GM13976 (cell line): ENCODE results near the gene EMC9.
A peak's percentile ranks its signal among the peaks of the same experiment; 100 is the strongest.

ENCODE experiments used
- DNase-seq: peaks from one replicate; pipeline ENCODE4 v3.0.0; 2012; ENCODE audit warnings: low spot score
- in situ Hi-C: fragments of 300-500 bp; cut with MboI; formaldehyde crosslinking; loops from one replicate; pipeline ENCODE4 v1.12.0; 2022; ENCODE audit warnings: low sequenced_read_pairs, mixed read lengths, inconsistent platforms; ENCODE audit not compliant: unreplicated experiment
- TF ChIP-seq, protein P1 (sequence below): IDR thresholded peaks from 2 replicates; pipeline ENCODE4 v1.5.1; 2012; ENCODE audit warnings: borderline replicate concordance, mild to moderate bottlenecking; ENCODE audit not compliant: insufficient read depth; ENCODE audit errors: extremely low read depth, missing control alignments, control extremely low read depth

Gene EMC9

DNA sequence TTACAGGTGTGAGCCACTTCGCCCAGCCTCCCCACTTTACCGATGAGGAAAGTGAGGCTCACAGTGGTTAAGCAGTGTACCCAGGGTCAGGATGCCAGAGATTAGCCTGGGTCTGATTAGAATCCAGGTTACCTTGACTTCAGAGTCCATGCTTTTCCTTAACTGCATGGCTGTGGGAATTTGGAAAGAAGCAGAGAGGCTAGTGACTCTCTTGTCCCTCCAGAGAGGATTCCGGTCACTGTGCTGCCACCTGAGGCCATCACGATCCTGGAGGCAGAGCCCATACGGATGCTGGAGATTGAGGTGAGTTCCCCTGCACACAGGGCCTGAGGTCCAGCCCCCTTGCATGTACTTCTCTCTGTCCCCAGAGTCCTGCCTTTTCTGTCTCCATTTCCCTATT is 35.2 kb upstream of the EMC9 start:
- TF ChIP-seq, protein P1, sequence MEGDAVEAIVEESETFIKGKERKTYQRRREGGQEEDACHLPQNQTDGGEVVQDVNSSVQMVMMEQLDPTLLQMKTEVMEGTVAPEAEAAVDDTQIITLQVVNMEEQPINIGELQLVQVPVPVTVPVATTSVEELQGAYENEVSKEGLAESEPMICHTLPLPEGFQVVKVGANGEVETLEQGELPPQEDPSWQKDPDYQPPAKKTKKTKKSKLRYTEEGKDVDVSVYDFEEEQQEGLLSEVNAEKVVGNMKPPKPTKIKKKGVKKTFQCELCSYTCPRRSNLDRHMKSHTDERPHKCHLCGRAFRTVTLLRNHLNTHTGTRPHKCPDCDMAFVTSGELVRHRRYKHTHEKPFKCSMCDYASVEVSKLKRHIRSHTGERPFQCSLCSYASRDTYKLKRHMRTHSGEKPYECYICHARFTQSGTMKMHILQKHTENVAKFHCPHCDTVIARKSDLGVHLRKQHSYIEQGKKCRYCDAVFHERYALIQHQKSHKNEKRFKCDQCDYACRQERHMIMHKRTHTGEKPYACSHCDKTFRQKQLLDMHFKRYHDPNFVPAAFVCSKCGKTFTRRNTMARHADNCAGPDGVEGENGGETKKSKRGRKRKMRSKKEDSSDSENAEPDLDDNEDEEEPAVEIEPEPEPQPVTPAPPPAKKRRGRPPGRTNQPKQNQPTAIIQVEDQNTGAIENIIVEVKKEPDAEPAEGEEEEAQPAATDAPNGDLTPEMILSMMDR, result no peak
- in situ Hi-C loops, result no loop called here
- DNase-seq, result no peak

DNA sequence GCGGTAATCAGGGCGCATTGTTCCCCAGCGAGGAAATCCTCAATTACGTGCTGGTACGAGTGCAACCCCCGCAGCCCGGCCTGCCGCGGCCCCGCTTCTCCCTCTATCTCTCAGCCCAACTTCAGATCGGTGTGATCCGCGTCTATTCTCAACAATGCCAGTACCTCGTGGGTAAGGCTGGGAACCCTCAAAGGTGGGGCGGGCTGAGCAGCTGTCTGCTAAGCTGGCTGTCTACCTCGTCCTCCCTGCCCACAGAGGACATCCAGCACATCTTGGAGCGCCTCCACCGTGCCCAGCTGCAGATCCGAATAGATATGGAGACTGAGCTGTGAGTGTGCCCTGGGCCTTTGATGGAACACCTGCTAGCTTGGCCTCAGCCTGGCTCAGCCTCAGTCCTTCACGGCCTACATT is 31.5 kb upstream of the EMC9 start:
- DNase-seq, result no peak
- in situ Hi-C loops, result no loop called here
- TF ChIP-seq, protein P1, result no peak

DNA sequence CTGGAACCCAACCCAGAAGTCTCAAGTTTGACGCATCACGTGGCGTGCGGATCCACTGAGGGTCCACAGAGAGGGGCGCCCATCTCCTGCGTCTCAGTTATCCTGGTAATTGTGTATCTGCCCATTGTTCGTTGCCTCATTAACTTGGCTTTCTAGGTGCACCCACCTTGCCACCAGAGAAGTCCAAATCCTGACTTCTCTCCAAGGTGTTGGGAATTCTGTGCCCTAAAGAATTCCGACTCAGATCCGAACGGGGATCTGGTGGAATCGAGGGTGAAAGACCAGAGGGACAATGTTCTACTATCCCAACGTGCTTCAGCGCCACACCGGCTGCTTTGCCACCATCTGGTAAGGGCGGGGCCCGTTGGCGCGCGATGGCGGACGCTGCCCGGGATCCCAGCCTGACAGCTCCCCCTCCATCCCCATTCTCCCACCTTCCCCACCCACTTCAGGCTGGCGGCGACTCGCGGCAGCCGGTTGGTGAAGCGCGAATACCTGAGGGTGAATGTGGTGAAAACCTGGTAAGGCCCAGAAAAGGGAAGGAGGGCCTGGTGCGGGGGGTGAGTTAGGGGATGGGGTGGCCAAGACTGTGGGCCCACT is 31.0 kb upstream of the EMC9 start:
- DNase-seq, result no peak

DNA sequence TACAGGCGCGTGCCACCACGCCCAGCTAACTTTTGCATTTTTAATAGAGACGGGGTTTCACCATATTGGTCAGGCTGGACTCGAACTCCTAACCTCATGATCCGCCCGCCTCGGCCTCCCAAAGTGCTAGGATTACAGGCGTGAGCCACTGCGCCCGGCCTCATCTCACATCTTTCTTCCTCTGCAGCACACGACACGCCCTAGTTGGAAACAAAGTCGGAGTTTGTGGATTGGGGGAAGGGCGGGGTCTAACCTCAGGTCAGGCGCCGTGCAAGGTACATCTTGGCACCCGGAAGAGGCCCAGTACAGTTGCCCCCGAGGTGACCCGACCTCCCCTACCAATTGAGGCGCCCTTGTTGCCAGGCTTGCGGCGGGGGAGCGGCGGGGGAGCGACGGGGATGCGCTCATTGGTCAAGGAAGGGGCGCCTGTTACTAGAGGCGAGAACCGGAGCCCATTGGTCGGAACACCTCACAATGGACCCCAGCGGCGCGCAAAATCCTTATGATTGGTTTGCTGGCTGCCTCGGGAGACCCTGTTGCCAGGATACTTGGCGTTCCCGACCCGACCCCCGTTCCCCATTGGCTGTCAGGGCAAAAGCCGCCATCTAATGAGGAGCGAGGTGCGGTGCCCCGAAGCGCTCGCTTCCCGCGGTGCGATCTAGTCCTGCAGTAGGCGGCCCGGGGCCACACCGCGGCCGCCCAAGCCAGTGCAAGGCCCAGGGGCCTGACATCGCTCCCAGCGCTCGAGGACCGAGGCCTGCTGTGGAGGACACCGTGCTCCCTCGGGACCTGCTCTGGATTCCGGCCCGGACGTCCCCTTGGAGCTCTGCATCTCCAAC is 30.2 kb upstream of the EMC9 start, which contains the start of gene REC8:
Gene REC8, plus strand, starts transcription at position 659 of the 839 bp plus-strand sequence. CDS start 473 bp downstream, outside the sequence.
- in situ Hi-C loops, result no loop called here
- TF ChIP-seq, protein P1, result no peak
- peak; percentile 96 for DNase-seq

More for the DNA sequence above, 31.0 kb upstream of the EMC9 start:
- TF ChIP-seq, protein P1, result no peak
- in situ Hi-C loops, result no loop called here

DNA sequence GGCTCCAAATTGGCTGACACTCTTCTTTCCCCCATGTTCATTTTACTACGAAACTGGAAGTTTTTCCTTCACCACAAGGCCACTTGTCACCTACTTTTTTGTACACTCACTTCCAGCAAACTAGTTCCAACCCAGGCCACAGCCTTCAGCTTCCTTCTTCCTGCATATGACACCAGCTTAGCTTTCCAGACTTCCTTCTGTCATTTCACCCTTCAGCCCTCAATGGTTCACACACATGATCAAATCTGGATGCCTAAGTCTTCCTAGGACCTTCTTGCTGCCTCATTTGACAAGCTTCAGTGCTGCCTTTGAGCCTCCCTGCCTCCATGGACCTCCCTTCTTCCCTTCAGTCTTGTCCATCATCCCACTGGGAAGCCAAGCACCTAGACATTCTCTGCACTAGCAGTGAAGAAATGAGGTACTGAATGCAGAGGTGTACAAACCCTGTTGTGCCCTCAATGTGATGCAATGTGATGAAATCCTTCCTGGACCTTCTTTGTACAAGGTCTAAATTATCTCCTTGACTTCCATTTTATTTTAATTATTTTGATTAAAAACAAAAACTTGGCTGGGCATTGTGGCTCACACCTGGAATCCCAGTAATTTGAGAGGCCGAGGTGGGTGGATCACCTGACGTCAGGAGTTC is 26.2 kb upstream of the EMC9 start:
- in situ Hi-C loops, result no loop called here
- no peak for DNase-seq
- TF ChIP-seq, protein P1, result no peak

DNA sequence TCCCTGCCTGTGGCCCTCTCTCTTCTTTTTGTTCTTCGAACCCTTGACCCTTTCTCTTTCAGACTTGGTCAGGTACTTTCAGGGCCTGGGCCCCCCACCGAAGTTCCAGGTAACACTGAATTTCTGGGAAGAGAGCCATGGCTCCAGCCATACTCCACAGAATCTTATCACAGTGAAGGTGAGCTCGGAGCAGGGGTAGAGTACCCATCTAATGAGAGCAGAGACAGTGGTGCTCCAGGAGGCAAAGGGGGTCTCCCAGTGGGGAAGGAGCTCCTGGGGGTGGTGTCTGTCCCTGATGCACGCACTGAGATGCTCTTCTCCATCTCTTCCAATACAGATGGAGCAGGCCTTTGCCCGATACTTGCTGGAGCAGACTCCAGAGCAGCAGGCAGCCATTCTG is 24.4 kb upstream of the EMC9 start:
- TF ChIP-seq, protein P1, result no peak
- DNase-seq, result no peak
- in situ Hi-C loops, result no loop called here
